GM12801 (cell line): Measurements from ENCODE around the gene TEX10.

Experiments used
- CTCF ChIP-seq: IDR thresholded peaks from one replicate; pipeline ENCODE4 v1.5.1; 2011; ENCODE audit warnings: control low read depth; ENCODE audit not compliant: insufficient read length; ENCODE audit errors: extremely low read depth

TEX10 gene

GRCh38 chr9:100284247-100284646, 68.5 kb downstream of the TEX10 start:
- no peak for TF ChIP-seq CTCF

GRCh38 chr9:100282388-100282719, 70.4 kb downstream of the TEX10 start:
- no peak for TF ChIP-seq CTCF

GRCh38 chr9:100281676-100282387, 70.9 kb downstream of the TEX10 start:
- no peak for TF ChIP-seq CTCF

- no peak for TF ChIP-seq CTCF
These were observed 71.7 kb downstream of the TEX10 start for GRCh38 chr9:100281066-100281465.

- TF ChIP-seq CTCF: no peak
These were observed 75.4 kb downstream of the TEX10 start for GRCh38 chr9:100277166-100277979.

GRCh38 chr9:100269656-100270055, 83.1 kb downstream of the TEX10 start:
- TF ChIP-seq CTCF: no peak

- no peak for TF ChIP-seq CTCF
These were observed 84.5 kb downstream of the TEX10 start for GRCh38 chr9:100268271-100268670.
